ENCODE results near the gene C2orf74.

C2orf74 gene

DNA sequence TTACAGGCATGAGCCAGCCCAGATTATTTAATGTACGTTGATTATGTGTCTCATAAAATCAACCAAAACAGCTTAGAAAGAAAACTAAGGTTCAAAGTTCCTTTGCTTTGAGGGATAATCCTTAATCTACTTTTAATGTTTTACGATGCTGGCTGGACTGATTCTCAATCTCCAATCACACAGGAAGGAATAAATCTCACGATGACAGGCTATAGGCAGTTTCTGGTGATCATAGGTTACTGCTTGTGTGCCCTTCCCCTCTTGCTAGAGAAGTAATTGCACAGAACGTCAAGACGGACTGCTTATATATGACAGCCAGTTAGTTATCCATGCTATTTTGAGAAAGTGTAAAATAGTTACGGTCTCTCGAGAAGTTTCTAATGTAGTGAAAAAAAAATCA lies 43.1 kb downstream of the C2orf74 start:
- H3K4me1 ChIP-seq = no peaks in the 10 kb centered on the region
- H3K4me3 ChIP-seq = no peak overlapping the region
- DNase-seq (ENCODE audit: low spot score in 2 of 2) = no peak
- H3K27me3 ChIP-seq (ENCODE audit: low read depth) = no peaks in the 10 kb centered on the region; the same call in 1 of the 2 replicates
- peaks cover 43% of the 10 kb centered on the region for H3K36me3 ChIP-seq (replicated peaks)
- H3K9me3 ChIP-seq = no peaks in the 10 kb centered on the region
- in situ Hi-C loops (cut with MboI; ENCODE audit: low sequenced_read_pairs) = no loop called here

- H3K4me3 ChIP-seq = no peak overlapping the region
- no peaks in the 10 kb centered on the region for H3K4me1 ChIP-seq
- peaks cover 46% of the 10 kb centered on the region for H3K36me3 ChIP-seq (replicated peaks)
- H3K27me3 ChIP-seq (ENCODE audit: low read depth) = no peaks in the 10 kb centered on the region; the same call in 1 of the 2 replicates
- DNase-seq (ENCODE audit: low spot score in 2 of 2) = no peak
- in situ Hi-C loops (cut with MboI; ENCODE audit: low sequenced_read_pairs) = no loop called here
- no peaks in the 10 kb centered on the region for H3K9me3 ChIP-seq
These were observed 48.5 kb downstream of the C2orf74 start for GRCh38 chr2:61210332-61210981.

- Histone ChIP-seq H3K4me1 (no peaks in the 10 kb centered on the region), H3K4me3 (no peak overlapping the region), H3K9me3 (no peaks in the 10 kb centered on the region), H3K27me3 (ENCODE audit: low read depth) (no peaks in the 10 kb centered on the region; the same call in 1 of the 2 replicates), H3K36me3 (replicated peaks) (peaks cover 27% of the 10 kb centered on the region)
- DNase-seq (ENCODE audit: low spot score in 2 of 2) = no peak
- in situ Hi-C loops (cut with MboI; ENCODE audit: low sequenced_read_pairs) = no loop called here
These were observed 52.2 kb downstream of the C2orf74 start for GRCh38 chr2:61214171-61214570.

Measured in HAP-1 (cell line).